Nasal cavity respiratory epithelium epithelial cell of viscerocranial mucosa (primary cell): ENCODE measurements around the gene TMEM135. TPM values are rescaled to one million over a fixed set of nuclear protein-coding genes. Genes with fewer than 3 reads are reported as not detected.

Experiments used
- total RNA-seq: library from RNA; depleted of rRNA; stranded (reverse); fragments of >200 nt; gene quantifications from 2 replicates; pipeline ENCODE4 v1.2.3, GENCODE V29; 2014

TMEM135 gene
- total RNA-seq: 12.0 and 28.4 TPM in 2 replicates

GRCh38 chr11:87037450-87038234 is at the start of gene TMEM135:
TMEM135 (plus strand) TSS chr11:87037934; CDS start chr11:87038046, 112 bp downstream.

Other genes with a start within 250 kb of the TMEM135 start
- 68.7 and 122 TPM in 2 replicates for gene PRSS23, start 237.4 kb upstream of the TMEM135 start, total RNA-seq
- gene FZD4, start 82.5 kb upstream of the TMEM135 start, total RNA-seq: 0.34 and 2.2 TPM in 2 replicates